Measurements from ENCODE around the gene MSANTD2.

The MSANTD2 gene

DNA sequence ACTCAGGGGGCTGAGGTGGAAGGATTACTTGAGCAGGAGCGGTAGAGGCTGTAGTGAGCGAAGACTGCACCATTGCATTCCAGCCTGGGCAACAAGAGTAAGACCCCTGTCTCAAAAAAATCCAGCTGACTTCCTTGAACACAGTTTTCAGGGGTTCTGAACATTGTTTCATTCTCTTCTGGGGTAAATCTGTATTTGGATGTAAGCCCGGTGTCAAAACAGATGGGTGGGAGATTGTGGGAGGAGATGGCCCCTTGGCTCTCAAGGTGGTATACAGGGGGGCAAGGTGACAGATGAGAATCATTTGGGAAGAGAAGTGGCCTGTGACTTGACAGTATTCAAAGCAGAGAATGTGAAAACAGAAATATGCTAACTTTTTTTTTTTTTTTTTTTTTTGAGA lies 42.9 kb downstream of the MSANTD2 start:
- TF ChIP-seq BACH2 (CRISPR knock-in tag; IDR thresholded peaks at IDR 0.05; ENCODE audit: borderline replicate concordance) (no peak), ZNF565 (CRISPR knock-in tag; conservative IDR thresholded peaks at IDR 0.05; ENCODE audit: low read depth) (no peak), OSR1 (CRISPR knock-in tag; IDR thresholded peaks at IDR 0.05) (no peak), ARNTL (CRISPR knock-in tag; IDR thresholded peaks at IDR 0.05; ENCODE audit: borderline replicate concordance, low read depth) (no peak), ISL1 (CRISPR knock-in tag; IDR thresholded peaks at IDR 0.05) (no peak), ZNF8 (CRISPR knock-in tag; IDR thresholded peaks at IDR 0.05) (no peak), PPARA (CRISPR knock-in tag; IDR thresholded peaks at IDR 0.05; ENCODE audit: borderline replicate concordance) (no peak), CSDC2 (CRISPR knock-in tag; IDR thresholded peaks at IDR 0.05) (no peak), TCF4 (CRISPR knock-in tag; IDR thresholded peaks at IDR 0.05; ENCODE audit: borderline replicate concordance) (no peak), SNAI2 (CRISPR knock-in tag; IDR thresholded peaks at IDR 0.05) (no peak), TSHZ2 (CRISPR knock-in tag; IDR thresholded peaks at IDR 0.05) (no peak), ZFP30 (CRISPR knock-in tag; IDR thresholded peaks at IDR 0.05) (no peak), ZFP3 (CRISPR knock-in tag; IDR thresholded peaks at IDR 0.05) (no peak), GLIS3 (CRISPR knock-in tag; IDR thresholded peaks at IDR 0.05) (no peak), ZNF70 (CRISPR knock-in tag; IDR thresholded peaks at IDR 0.05) (no peak)
- TF ChIP-seq, protein P1, sequence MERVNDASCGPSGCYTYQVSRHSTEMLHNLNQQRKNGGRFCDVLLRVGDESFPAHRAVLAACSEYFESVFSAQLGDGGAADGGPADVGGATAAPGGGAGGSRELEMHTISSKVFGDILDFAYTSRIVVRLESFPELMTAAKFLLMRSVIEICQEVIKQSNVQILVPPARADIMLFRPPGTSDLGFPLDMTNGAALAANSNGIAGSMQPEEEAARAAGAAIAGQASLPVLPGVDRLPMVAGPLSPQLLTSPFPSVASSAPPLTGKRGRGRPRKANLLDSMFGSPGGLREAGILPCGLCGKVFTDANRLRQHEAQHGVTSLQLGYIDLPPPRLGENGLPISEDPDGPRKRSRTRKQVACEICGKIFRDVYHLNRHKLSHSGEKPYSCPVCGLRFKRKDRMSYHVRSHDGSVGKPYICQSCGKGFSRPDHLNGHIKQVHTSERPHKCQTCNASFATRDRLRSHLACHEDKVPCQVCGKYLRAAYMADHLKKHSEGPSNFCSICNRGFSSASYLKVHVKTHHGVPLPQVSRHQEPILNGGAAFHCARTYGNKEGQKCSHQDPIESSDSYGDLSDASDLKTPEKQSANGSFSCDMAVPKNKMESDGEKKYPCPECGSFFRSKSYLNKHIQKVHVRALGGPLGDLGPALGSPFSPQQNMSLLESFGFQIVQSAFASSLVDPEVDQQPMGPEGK (CRISPR knock-in tag; IDR thresholded peaks at IDR 0.05; ENCODE audit: borderline replicate concordance) = no peak
- TF ChIP-seq, protein P2, sequence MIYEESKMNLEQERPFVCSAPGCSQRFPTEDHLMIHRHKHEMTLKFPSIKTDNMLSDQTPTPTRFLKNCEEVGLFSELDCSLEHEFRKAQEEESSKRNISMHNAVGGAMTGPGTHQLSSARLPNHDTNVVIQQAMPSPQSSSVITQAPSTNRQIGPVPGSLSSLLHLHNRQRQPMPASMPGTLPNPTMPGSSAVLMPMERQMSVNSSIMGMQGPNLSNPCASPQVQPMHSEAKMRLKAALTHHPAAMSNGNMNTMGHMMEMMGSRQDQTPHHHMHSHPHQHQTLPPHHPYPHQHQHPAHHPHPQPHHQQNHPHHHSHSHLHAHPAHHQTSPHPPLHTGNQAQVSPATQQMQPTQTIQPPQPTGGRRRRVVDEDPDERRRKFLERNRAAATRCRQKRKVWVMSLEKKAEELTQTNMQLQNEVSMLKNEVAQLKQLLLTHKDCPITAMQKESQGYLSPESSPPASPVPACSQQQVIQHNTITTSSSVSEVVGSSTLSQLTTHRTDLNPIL (CRISPR knock-in tag; IDR thresholded peaks at IDR 0.05; ENCODE audit: low read depth) = no peak

DNA sequence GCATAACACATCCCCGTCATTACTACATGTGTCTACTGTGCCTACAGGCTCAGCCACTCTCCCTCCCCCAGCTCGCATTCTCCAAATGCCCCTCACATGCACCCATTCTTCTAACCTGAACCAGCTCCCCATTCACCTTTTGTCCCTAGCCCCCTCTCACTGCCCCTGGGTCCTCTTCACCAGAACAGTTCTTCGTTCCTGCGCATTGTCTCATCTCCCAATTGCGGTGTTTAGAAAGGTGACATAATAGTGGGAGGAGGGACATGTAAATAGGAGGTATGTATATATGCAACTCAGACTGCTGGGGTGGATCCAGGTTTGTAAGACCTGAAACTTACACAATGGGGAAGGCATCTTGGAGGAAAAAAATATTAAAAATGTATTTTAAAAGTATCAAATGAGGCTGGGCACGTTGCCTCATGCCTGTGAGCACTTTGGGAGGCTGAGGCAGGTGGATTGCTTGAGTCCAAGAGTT lies 43.4 kb downstream of the MSANTD2 start:
- no peak for ATAC-seq
- TF ChIP-seq ZNF70 (CRISPR knock-in tag; IDR thresholded peaks at IDR 0.05) = no peak
- no peak for TF ChIP-seq POU6F1 (CRISPR knock-in tag; IDR thresholded peaks at IDR 0.05; ENCODE audit: borderline replicate concordance, low read depth)
- TF ChIP-seq TSHZ2 (CRISPR knock-in tag; IDR thresholded peaks at IDR 0.05) = no peak
- no peak for TF ChIP-seq TCF4 (CRISPR knock-in tag; IDR thresholded peaks at IDR 0.05; ENCODE audit: borderline replicate concordance)
- TF ChIP-seq ZNF565 (CRISPR knock-in tag; conservative IDR thresholded peaks at IDR 0.05; ENCODE audit: low read depth) = no peak
- TF ChIP-seq CSRNP3 (CRISPR knock-in tag; IDR thresholded peaks at IDR 0.05) = no peak
- no peak for TF ChIP-seq ARNTL (CRISPR knock-in tag; IDR thresholded peaks at IDR 0.05; ENCODE audit: borderline replicate concordance, low read depth)
- no peak for TF ChIP-seq GLIS3 (CRISPR knock-in tag; IDR thresholded peaks at IDR 0.05)
- TF ChIP-seq ZC3H10 (CRISPR knock-in tag; IDR thresholded peaks at IDR 0.05) = no peak
- no peak for TF ChIP-seq SNAI2 (CRISPR knock-in tag; IDR thresholded peaks at IDR 0.05)
- TF ChIP-seq, protein P1 (CRISPR knock-in tag; IDR thresholded peaks at IDR 0.05; ENCODE audit: borderline replicate concordance) = no peak
- no peak for TF ChIP-seq TOX (CRISPR knock-in tag; IDR thresholded peaks at IDR 0.05; ENCODE audit: borderline replicate concordance)
- no peak for TF ChIP-seq ZFP30 (CRISPR knock-in tag; IDR thresholded peaks at IDR 0.05)
- no peak for TF ChIP-seq ZFP3 (CRISPR knock-in tag; IDR thresholded peaks at IDR 0.05)

More for the DNA sequence above, 42.9 kb downstream of the MSANTD2 start:
- ATAC-seq = no peak

Measured in SK-N-SH treated with all-trans-retinoic acid at 6 μM for 48 hours (cell line).